HG03442 (cell line): ENCODE data around the gene SRRM3.
"Not testable (repeated sequence)": the region's sequence is repeated elsewhere in the genome, so short reads cannot be mapped to it uniquely, and the experiment has no call there.

ENCODE experiments used
- ATAC-seq: cut with Tn5 transposase; IDR thresholded peaks from one replicate; pipeline ENCODE4 v1.9.1; 2021; ENCODE audit warnings: mild to moderate bottlenecking, moderate library complexity; ENCODE audit not compliant: unreplicated experiment

SRRM3 gene

GRCh38 chr7:76201732-76202665 is at the start of gene SRRM3:
SRRM3 (plus strand) TSS chr7:76201896; CDS start chr7:76235067, 33,171 bp downstream.
- ATAC-seq, result peak; percentile 78

GRCh38 chr7:76151932-76152331 is 49.8 kb upstream of the SRRM3 start:
- ATAC-seq, result no peak

- not testable (repeated sequence) for ATAC-seq
These were observed 48.0 kb upstream of the SRRM3 start for GRCh38 chr7:76153571-76154230.

DNA sequence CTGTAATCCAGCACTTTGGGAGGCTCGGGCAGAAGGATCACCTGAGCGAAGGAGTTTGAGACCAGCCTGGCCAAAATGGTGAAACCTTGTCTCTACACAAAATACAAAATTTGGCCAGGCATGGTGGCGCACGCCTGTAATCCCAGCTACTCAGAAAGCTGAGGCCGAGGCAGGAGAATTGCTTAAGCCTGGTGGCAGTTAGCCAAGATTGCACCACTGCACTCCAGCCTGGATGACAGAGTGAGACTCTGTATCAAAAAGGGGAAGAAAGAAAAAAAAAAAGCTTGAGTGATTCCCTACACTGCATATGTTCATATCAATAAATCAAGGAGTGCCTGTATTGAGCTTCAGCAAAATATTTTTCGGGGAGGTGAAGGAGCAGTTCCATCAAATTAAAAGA is 45.8 kb upstream of the SRRM3 start:
- ATAC-seq, result no peak

DNA sequence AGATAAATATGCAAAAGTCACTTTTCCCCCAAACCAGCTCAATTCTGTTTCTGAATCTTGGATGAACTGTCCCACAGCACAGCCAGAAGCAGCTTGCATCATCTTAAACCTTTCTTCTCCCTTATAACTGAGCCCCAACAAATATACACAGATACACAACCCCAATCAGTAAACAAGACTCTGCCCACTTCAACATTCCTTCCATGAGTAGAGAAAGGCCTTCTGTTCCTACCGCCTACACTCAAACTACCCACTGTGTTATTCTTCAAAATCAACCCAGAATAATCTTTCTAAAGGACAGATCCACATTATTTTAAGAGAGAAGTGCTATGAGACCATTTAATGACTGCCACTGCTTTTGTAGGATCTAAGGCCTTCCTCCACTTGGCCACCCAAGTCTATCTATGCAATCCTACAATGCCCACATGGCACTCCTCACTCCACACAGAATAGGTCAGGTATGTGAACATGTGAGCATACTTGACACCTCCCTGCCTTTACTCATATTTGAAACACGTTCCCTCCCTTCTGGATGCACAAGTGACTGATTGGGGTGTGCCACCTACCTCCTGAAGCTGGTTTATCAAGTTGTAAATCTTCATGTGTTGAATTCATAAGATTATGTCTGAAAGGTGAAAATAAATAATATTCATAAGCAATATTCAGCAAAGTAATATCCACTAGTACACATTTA is 44.6 kb upstream of the SRRM3 start:
- ATAC-seq, result not testable (repeated sequence)

GRCh38 chr7:76158416-76158815 is 43.3 kb upstream of the SRRM3 start:
- not testable (repeated sequence) for ATAC-seq

- ATAC-seq, result not testable (repeated sequence)
These were observed 39.1 kb upstream of the SRRM3 start for GRCh38 chr7:76162416-76163170.

DNA sequence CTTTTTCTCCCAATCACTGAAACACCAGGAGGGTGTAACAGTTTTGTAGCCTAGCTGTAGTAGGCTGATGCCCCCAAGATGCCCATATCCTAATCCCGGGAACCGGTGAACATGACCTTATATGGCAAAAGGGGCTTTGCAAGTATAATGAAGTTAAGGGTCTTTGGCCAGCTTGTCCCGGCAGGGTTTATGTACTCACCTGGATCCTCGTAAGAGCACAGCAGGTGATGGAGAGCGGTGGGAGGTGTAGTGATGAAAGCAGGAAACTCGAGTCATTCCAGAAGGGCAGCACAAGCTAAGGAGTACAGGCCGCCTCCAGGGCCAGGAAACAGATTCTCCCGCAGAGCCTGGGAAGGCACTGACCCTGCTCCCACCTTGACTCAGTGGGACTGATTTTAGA is 37.9 kb upstream of the SRRM3 start:
- not testable (repeated sequence) for ATAC-seq

DNA sequence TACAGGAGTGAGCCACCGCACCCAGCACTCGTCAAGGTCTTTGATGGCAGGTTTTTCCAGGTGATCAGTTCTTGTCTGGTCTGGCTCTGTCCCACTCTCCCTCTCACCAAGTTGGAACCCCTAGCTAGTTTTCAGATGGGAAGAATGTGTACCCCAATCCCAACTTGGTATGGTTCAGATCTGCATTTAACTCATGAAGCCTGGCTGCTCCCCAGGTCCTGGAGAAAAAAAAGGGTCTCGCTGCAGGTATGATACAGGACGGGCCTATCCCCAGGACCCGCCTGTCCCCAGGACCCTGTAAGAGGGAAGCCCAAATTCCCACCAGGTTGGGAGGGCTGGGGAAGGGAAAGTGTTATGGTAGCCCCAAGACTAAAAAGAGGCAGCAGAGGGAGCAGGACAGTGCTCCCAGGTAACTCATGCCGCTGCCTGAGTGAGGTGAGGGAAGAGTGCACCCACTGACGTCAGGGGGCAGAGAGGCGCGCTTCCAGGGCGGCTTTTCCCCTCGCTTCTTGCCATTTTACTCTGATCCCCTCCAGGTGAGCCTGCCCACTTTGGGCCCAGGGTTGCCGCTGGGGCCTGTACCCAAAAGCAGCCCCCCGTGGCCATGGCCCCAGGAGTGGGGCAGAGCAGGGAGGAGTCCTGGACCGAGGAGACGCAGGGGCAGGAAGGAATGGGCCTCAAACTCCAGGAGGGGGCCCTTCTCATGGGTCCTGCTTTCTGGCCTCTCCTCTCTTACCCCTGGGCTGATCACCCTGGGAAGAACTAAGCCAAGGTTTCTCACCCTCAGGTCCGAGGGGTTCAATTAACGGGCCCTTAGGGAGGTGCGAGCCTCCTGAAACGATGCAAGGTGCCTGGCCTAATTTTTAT is 36.4 kb upstream of the SRRM3 start:
- ATAC-seq, result no peak

GRCh38 chr7:76165973-76166403 is 35.7 kb upstream of the SRRM3 start:
- ATAC-seq, result no peak

- peak; percentile 88 for ATAC-seq
These were observed 35.1 kb upstream of the SRRM3 start for GRCh38 chr7:76166404-76167255.

DNA sequence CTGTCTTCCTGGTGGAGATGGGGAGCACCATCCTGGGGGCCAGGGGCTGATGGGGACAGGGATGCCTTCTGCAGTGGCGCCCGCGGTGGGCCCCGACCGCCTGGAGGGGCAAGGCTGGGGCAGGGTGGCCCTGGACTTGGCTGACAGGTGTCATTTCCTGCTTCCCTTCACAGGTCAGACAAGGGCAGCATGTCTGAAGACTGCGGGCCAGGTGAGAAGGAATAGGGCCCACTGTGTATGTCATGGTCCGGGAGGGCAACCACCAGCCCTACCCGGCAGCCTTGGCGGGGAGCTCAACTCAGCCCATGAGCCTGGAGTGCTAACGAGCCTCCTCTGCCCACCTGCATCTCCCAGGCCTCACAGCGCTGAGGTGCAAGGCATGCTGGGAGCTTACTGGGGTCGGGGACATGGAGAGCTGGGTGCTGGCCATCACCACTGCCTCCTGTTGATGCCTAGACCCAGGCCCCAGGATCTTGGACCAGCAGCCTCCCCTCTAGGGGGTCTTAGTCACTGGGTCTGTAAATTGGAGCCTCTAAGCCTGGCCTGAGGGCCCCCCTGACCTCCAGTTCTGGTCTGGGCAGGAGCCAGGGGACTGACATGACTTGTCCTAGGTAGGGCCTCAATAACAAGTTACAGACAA is 28.0 kb upstream of the SRRM3 start:
- no peak for ATAC-seq

DNA sequence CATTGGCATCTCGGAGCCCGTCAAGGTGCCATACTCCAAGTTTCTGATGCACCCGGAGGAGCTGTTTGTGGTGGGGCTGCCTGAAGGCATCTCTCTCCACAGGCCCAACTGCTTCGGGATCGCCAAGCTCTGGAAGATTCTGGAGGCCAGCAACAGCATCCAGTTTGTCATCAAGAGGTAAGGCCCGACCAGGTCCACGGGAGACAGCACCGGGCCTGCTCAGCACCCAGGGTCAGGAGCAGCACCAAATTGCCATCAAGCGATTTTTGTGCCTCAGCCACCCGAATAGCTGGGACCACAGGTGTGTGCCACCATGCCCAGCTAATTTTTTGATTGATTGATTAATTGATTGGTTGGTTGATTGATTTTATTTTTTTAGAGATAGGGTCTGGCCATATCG is 24.7 kb upstream of the SRRM3 start:
- ATAC-seq, result not testable (repeated sequence)

DNA sequence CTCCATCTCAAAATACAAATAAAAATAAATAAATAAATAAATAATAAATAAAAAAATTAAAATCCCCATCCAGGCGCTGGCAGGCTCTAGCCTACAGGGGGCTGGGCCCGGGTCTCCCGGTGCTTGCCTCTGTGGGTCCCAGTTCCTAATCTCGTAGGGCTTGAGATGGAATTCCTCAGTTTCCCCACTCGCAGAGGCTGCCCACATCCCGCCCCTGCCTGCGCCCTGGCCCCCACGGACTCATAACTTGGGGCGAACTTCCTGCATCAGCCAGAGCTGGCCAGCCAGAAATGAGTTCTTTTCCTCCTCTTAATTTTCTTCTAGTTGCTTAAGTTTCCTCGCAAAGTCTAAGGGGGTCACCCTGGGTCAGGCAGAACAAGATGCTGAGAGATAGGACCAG is 22.0 kb upstream of the SRRM3 start:
- no peak for ATAC-seq

GRCh38 chr7:76182225-76182960 is 19.3 kb upstream of the SRRM3 start:
- ATAC-seq, result no peak

- no peak for ATAC-seq
These were observed 16.4 kb upstream of the SRRM3 start for GRCh38 chr7:76185187-76185896.

- no peak for ATAC-seq
These were observed 14.4 kb upstream of the SRRM3 start for GRCh38 chr7:76187272-76187671.
